ENCODE results near the gene TNFRSF18.

DNA sequence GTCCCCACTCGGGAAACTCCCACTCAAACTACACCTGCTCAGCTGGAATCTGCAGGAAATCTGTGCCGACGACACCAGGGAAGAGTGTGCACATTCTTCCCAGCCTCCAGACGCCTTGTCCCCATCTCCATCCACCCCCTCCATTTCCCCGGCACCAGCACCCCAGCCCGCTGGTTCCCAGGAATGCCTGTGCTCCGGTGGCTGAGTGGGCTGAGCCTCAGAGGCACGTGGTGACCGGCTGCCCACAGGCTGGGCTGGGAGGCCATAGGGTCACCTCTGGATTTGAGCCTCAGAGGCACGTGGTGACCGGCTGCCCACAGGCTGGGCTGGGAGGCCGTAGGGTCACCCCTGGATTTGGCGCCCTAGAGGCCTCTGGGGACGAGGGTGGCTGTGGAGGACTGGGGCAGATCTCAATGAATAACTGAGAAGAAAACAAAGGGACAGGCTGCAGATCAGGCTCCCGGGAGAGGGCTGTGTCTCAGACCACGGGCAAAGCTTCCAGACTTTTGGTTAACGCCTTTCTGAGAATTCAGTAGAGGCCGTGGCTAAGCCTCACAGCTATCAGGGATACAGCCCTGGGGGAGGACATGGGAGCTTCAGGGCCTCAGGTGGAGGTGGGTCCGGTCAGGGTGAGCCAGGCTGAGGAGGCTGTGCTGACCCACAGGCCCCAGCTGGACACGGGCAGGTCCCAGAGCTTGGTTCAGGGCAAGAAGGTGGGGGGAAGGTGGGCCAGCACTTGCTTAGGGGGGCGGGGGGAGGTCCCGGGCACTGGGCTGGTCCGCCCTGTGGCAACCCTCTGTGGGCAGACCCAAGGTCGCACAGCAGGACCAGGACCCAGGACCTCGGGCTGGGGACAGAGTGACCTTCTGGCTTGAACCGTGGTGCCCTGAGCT, 50.0 kb downstream of the TNFRSF18 start:
- TF ChIP-seq SRF (IDR thresholded peaks at IDR 0.05; ENCODE audit: low read depth in 2 of 2, low read length in 2 of 2) (no peak), CEBPB (IDR thresholded peaks at IDR 0.05; ENCODE audit: borderline replicate concordance in 1 of 2, low read depth in 2 of 2, low read length in 2 of 2) (no peak), POLR2A (IDR thresholded peaks at IDR 0.05; ENCODE audit: low read depth, low read length) (no peak), JUND (IDR thresholded peaks at IDR 0.05; ENCODE audit: low read depth, low read length) (no peak), CBFB (IDR thresholded peaks at IDR 0.05; ENCODE audit: low read depth) (no peak), CBX5 (IDR thresholded peaks at IDR 0.05; ENCODE audit: low read depth) (no peak), YY1 (IDR thresholded peaks at IDR 0.05; ENCODE audit: low read depth, low read length) (no peak), CTCF (IDR thresholded peaks at IDR 0.05 in 2 of 3, conservative IDR thresholded peaks at IDR 0.05 in 1 of 3; ENCODE audit: control insufficient read depth in 2 of 3, extremely low read depth in 1 of 3, insufficient read depth in 1 of 3, low read depth in 3 of 3, low read length in 3 of 3) (no peak), NR2C1 (IDR thresholded peaks at IDR 0.05) (no peak), RBBP5 (conservative IDR thresholded peaks at IDR 0.05) (no peak), ELK1 (IDR thresholded peaks at IDR 0.05; ENCODE audit: low read depth, low read length) (no peak)
- TF ChIP-seq, protein P1, sequence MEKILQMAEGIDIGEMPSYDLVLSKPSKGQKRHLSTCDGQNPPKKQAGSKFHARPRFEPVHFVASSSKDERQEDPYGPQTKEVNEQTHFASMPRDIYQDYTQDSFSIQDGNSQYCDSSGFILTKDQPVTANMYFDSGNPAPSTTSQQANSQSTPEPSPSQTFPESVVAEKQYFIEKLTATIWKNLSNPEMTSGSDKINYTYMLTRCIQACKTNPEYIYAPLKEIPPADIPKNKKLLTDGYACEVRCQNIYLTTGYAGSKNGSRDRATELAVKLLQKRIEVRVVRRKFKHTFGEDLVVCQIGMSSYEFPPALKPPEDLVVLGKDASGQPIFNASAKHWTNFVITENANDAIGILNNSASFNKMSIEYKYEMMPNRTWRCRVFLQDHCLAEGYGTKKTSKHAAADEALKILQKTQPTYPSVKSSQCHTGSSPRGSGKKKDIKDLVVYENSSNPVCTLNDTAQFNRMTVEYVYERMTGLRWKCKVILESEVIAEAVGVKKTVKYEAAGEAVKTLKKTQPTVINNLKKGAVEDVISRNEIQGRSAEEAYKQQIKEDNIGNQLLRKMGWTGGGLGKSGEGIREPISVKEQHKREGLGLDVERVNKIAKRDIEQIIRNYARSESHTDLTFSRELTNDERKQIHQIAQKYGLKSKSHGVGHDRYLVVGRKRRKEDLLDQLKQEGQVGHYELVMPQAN (conservative IDR thresholded peaks at IDR 0.05): no peak
- TF ChIP-seq, protein P2, sequence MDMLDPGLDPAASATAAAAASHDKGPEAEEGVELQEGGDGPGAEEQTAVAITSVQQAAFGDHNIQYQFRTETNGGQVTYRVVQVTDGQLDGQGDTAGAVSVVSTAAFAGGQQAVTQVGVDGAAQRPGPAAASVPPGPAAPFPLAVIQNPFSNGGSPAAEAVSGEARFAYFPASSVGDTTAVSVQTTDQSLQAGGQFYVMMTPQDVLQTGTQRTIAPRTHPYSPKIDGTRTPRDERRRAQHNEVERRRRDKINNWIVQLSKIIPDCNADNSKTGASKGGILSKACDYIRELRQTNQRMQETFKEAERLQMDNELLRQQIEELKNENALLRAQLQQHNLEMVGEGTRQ (IDR thresholded peaks at IDR 0.05; ENCODE audit: borderline replicate concordance, low read depth, low read length): no peak
- TF ChIP-seq, protein P3, sequence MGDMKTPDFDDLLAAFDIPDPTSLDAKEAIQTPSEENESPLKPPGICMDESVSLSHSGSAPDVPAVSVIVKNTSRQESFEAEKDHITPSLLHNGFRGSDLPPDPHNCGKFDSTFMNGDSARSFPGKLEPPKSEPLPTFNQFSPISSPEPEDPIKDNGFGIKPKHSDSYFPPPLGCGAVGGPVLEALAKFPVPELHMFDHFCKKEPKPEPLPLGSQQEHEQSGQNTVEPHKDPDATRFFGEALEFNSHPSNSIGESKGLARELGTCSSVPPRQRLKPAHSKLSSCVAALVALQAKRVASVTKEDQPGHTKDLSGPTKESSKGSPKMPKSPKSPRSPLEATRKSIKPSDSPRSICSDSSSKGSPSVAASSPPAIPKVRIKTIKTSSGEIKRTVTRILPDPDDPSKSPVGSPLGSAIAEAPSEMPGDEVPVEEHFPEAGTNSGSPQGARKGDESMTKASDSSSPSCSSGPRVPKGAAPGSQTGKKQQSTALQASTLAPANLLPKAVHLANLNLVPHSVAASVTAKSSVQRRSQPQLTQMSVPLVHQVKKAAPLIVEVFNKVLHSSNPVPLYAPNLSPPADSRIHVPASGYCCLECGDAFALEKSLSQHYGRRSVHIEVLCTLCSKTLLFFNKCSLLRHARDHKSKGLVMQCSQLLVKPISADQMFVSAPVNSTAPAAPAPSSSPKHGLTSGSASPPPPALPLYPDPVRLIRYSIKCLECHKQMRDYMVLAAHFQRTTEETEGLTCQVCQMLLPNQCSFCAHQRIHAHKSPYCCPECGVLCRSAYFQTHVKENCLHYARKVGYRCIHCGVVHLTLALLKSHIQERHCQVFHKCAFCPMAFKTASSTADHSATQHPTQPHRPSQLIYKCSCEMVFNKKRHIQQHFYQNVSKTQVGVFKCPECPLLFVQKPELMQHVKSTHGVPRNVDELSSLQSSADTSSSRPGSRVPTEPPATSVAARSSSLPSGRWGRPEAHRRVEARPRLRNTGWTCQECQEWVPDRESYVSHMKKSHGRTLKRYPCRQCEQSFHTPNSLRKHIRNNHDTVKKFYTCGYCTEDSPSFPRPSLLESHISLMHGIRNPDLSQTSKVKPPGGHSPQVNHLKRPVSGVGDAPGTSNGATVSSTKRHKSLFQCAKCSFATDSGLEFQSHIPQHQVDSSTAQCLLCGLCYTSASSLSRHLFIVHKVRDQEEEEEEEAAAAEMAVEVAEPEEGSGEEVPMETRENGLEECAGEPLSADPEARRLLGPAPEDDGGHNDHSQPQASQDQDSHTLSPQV (IDR thresholded peaks at IDR 0.05): no peak
